Fibroblast of mammary gland (primary cell): ENCODE results near the gene ABLIM1.

Source experiments
- DNase-seq: peaks from one replicate; pipeline ENCODE4 v3.0.0-alpha.2; 2010; ENCODE audit warnings: low read depth
- H3K4me3 ChIP-seq: 2 replicates; pipeline ENCODE4 v1.5.1; 2011; ENCODE audit warnings: low read depth, mild to moderate bottlenecking, low read length, moderate library complexity; ENCODE audit not compliant: control insufficient read depth
- TF ChIP-seq, protein P1 (sequence below): conservative IDR thresholded peaks from 2 replicates; pipeline ENCODE4 v1.5.1; 2011; ENCODE audit warnings: low read depth, low read length, inconsistent platforms; ENCODE audit not compliant: control insufficient read depth, insufficient read depth

The ABLIM1 gene

DNA sequence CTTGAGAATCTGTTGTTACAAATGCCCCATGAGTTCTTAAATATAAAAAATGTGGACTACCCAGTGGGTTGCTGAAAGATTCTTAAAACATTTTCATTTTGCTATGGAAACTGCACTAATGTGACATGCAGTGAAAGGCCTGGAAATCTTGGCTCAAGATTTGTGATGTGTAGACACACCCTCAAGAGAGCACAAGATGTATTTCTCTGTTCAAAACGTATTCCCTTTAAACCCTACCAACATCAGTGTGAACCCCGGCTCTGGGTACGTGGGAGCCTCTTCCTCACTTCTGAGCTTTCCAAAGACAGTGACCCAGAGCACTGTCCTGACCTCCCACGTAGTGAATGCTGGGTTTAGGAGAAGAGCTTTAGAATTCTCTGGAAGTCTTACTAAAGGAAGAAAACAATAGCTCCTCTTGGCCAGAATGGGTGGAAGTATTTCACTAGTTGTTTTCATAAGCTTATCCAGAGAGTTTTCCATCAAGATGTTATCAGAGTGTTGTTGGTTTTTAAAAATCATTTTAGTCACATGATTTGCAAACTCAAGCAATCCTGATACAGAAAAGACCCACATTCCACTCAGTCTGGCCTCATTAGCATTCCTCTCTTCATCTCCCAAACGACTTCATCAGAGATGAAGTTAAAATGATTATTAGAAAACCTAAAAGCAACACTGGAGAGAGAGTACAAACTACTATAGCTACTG lies 172.2 kb downstream of the ABLIM1 start:
- DNase-seq = no peak
- TF ChIP-seq, protein P1, sequence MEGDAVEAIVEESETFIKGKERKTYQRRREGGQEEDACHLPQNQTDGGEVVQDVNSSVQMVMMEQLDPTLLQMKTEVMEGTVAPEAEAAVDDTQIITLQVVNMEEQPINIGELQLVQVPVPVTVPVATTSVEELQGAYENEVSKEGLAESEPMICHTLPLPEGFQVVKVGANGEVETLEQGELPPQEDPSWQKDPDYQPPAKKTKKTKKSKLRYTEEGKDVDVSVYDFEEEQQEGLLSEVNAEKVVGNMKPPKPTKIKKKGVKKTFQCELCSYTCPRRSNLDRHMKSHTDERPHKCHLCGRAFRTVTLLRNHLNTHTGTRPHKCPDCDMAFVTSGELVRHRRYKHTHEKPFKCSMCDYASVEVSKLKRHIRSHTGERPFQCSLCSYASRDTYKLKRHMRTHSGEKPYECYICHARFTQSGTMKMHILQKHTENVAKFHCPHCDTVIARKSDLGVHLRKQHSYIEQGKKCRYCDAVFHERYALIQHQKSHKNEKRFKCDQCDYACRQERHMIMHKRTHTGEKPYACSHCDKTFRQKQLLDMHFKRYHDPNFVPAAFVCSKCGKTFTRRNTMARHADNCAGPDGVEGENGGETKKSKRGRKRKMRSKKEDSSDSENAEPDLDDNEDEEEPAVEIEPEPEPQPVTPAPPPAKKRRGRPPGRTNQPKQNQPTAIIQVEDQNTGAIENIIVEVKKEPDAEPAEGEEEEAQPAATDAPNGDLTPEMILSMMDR = no peak
- H3K4me3 ChIP-seq = no peak overlapping the region

DNA sequence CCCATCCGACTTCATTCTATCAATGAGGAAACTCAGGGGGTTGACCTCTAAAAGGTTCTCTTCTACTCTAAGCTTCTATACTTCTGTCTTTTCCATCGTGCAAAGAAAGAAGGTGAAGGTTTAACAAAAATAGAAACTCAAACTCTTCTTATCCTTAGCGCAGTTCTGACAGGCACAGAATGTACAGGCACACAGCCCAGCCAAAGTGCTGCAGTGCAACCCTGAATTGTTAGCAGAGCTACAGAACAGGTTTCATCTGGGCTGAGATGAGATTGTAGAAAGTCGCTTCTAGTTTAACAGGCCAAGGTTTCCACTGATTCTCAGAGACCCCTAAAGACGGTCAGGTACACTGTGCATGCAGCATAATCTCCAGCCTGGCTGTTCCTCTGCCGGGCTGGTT lies 174.5 kb downstream of the ABLIM1 start:
- no peak overlapping the region for H3K4me3 ChIP-seq
- no peak for DNase-seq
- TF ChIP-seq, protein P1 = no peak

DNA sequence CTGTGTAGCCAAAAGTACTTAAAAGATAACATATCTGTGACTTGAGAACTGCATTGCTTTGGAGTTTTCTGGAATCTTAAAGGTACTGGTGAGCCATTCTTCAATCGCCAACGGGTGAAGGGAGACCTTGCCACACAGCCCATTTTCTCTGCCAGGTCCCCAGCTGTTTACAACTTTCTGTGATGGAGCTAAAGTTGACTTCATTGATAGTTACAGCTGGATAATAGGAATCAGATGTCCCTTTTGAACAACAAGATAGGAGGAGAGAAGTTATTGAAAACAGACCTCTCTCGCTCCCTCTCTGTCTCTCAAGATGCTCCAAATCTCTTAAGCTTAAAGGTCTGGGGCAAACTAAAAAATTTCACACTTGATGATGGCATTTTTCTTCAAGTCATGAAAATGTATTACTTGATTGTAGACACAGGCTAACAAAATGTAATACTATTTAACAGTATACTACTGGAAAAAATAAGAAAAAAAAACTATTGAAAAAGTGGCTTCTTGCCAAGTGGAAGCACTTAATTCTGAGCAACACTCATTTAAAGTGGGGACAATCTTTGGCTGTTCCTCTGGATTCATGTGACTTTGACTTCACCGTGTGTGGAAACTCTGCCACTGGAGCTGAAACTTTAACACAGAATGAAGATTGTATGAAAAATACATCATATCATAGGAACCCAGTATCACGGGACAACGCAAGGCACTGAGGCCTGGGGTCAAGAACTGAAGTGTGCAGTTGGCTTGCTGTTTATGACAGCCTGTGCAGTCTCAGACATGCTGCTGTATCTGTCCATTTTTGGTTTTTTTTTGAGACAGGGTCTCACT lies 175.4 kb downstream of the ABLIM1 start:
- TF ChIP-seq, protein P1 = no peak
- no peak overlapping the region for H3K4me3 ChIP-seq
- DNase-seq = peak; percentile 40

DNA sequence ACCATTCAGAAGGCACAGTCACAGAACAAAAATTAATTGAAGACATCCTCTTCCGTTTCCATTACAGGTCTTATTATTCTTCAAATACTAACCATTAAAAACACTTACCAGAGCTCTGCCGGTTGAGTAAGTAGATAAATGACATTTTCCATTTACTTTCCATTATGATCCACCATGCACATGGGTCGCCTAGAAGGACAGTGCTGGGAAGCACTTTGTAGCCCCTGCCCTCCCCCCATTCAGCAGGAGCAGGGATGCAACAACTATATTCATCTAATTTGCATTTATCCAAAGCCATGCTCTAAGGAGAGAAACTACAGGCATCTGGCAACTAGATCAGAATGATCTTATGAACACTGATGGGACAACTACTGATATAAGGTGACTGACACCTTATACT lies 177.0 kb downstream of the ABLIM1 start:
- DNase-seq = no peak
- TF ChIP-seq, protein P1 = no peak
- no peak overlapping the region for H3K4me3 ChIP-seq

DNA sequence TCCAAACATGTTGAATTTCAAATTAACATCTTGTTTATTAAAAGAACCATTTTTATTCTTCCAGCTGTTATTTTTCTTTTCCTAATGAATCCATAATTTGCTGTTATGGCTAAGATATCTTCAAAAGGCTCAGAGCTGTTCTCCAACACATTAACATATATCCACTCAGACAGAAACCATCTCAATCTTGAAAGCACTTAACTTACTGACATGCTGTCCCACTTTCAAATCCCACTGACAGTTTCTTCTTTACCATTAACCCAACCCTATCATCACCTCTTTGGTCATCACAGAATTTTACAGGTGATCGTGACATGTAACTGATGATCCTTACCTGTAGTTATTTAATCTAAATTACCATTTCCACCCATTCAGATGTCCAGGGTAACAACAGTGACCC lies 178.2 kb downstream of the ABLIM1 start:
- DNase-seq = no peak
- no peak overlapping the region for H3K4me3 ChIP-seq
- TF ChIP-seq, protein P1 = no peak

DNA sequence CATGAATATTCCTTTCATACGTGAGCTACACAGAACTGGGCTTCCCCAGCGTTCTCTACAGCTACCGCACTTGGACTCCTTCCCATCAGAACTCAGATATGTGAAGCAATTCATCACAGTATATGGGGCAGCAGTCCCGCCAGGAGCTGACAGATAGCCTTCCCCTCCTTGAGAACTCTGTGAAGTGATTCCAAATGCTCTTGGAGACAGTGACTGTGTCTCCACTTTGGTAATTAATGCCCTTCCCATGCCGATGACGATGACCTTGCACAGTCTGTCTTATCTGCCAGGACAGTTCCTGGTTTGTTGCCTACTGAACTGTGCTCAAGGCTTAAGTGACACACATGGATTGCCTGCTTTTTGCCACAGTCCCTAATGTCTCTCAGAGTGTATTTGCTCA lies 178.8 kb downstream of the ABLIM1 start:
- no peak overlapping the region for H3K4me3 ChIP-seq
- TF ChIP-seq, protein P1 = no peak
- DNase-seq = no peak

DNA sequence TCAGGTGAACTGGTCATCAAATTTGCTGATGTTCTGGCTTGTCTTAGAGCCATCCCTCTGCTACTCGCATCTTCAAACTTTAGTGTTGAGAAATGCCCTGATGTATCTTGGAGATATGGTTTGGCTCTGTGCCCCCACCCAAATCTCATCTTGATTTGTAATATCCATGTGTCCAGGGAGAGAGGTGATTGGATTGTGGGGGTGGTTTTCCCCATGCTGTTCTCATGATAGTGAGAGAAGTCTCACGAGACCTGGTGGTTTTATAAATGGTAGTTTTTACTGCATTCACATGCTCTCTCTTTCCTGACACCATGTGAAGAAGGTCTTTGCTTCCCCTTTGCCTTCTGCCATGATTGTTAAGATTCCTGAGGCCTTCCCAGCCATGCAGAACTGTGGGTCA lies 179.8 kb downstream of the ABLIM1 start:
- H3K4me3 ChIP-seq = no peak overlapping the region
- TF ChIP-seq, protein P1 = no peak
- DNase-seq = peak; percentile 83
